Measurements from ENCODE around the gene CD14.
"Not testable (repeated sequence)": the region's sequence is repeated elsewhere in the genome, so short reads cannot be mapped to it uniquely, and the experiment has no call there.

DNA sequence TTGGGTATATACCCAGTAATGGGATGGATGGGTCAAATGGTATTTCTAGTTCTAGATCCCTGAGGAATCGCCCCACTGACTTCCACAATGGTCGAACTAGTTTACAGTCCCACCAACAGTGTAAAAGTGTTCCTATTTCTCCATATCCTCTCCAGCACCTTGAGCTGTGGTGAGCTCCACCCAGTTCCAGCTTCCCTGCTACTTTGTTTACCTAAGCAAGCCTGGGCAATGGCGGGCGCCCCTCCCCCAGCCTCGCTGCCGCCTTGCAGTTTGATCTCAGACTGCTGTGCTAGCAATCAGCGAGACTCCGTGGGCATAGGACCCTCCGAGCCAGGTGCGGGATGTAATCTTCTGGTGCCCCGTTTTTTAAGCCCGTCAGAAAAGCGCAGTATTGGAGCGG, 39.9 kb downstream of the CD14 start:
- TF ChIP-seq, protein P1, sequence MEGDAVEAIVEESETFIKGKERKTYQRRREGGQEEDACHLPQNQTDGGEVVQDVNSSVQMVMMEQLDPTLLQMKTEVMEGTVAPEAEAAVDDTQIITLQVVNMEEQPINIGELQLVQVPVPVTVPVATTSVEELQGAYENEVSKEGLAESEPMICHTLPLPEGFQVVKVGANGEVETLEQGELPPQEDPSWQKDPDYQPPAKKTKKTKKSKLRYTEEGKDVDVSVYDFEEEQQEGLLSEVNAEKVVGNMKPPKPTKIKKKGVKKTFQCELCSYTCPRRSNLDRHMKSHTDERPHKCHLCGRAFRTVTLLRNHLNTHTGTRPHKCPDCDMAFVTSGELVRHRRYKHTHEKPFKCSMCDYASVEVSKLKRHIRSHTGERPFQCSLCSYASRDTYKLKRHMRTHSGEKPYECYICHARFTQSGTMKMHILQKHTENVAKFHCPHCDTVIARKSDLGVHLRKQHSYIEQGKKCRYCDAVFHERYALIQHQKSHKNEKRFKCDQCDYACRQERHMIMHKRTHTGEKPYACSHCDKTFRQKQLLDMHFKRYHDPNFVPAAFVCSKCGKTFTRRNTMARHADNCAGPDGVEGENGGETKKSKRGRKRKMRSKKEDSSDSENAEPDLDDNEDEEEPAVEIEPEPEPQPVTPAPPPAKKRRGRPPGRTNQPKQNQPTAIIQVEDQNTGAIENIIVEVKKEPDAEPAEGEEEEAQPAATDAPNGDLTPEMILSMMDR (IDR thresholded peaks at IDR 0.05; ENCODE audit: extremely low read depth in 1 of 2, insufficient read depth in 1 of 2, low read depth in 1 of 2, low read length in 2 of 2), result not testable (repeated sequence)
- TF ChIP-seq EZH2 (IDR thresholded peaks at IDR 0.05; ENCODE audit: borderline replicate concordance, low read depth, low read length, severe bottlenecking); POLR2A (IDR thresholded peaks at IDR 0.05; ENCODE audit: low read depth, low read length); POLR2AphosphoS5 (IDR thresholded peaks at IDR 0.05; ENCODE audit: insufficient read depth, low read depth, low read length): not testable (repeated sequence)

Measured in endothelial cell of umbilical vein (primary cell).